Bone marrow (tissue), 2 donors: ENCODE data around the gene ASIC5.
"Not testable (repeated sequence)": the region's sequence is repeated elsewhere in the genome, so short reads cannot be mapped to it uniquely, and the experiment has no call there.

Source experiments
- DNase-seq, 2 donors: peaks; one replicate each; lab custom pipeline; 2025; lab: John Stamatoyannopoulos, UW

The ASIC5 gene

DNA sequence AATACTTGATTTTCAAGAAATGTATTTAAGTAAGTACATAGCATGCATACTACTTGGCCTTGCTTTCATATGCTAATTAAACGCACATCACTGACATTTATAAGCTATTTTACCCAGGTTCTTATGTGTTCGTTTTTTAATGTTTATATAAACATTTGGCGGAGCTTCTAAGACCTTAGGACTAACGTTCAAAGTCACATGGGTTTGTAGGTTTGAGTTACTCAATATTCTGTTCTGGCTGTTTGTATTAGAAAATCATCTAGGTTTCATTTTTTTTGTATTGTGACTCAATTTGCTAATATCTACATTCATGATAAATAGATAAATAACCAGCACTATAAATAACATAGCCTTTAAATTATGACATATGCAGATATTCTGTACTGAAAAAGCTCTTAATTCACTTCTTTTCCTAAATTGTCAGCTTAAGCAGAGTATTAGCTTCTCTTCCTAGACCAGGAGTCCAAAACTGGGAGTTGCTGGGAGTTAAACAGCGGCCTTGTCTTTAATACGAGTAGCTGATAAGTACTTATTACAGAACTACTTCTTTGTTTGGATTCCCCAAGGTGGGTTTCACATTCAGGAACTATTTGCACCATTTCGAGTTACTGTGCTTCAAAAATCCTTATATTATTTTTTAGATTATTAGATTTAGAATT lies 65.3 kb downstream of the ASIC5 start:
- no peak for DNase-seq

DNA sequence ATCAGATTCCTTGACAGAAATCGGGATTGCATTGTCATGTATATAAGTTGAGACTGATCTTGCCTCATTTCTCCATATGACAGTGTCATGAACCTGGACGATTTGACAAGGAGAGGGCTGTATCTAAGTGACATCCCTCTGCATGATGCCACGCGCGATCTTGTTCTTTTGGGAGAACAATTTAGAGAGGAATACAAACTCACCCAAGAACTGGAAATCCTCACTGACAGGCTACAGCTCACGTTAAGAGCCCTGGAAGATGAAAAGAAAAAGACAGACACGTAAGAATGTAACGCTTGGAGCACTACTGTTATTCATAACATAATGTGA lies 66.3 kb downstream of the ASIC5 start:
- no peak for DNase-seq

DNA sequence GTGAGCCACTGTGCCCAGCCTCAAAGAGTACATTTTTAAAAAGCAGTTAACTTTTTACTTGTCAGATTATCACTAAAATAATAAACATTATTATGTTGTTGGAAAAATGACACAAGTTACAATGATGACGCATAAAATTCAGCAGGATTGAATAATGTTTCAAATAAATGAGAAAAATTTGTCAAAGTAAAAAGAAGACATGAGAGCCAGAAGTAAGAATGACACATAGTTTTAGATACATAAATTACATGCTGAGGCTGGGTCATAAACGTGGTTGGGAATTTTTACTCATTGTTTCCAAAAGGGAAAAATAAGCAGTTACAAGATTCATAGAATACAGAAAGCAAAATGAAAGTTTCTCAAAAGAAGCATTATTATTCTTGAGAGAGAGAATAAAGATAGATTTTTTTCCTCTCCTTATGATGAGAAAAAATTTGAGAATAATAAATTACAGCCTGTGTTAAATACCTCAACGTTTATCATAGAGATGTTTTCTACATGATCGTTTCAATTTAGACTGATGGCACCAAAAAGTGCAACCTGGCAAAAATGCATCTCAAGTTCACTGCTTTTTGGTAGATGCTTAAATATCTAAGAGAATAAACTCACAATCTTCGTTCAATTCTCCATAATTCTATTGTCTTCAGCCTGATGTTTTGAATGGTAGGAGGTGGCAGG lies 66.8 kb downstream of the ASIC5 start:
- no peak for DNase-seq

DNA sequence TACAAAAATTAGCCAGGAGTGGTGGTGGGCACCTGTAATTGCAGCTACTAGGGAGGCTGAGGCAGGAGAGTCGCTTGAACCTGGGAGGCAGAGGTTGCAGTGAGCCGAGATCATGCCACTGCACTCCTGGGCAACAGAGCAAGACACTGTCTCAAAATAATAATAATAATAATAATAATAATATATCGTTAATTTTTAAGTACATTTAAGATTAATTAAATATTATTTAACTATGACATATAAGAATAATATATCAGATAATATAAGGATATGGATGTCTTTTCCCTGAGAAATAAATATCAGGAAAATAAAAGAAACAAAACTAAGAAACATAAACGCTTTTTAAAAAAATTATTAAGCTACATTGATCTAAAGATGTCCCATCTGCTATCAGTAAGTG lies 68.5 kb downstream of the ASIC5 start:
- DNase-seq = not testable (repeated sequence)

DNA sequence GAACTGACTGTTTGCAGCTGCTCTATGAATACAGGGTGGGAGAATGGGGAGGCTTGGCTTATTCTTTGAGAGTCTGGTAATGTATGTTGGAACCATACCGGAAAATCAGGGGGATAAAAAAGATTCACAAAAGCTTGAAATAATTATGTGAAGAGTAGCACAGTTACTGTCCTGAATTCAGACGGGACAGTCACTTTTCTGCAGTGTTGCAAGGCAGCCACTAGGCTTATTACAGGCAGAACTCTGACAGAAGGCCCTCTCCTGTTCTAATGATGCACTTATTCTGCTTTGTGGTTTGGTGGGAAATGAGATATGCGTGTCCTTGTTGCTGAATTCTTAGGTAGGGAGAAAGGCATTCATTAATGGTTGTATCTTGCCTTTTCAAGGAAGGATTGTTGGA lies 70.1 kb downstream of the ASIC5 start:
- DNase-seq = no peak

DNA sequence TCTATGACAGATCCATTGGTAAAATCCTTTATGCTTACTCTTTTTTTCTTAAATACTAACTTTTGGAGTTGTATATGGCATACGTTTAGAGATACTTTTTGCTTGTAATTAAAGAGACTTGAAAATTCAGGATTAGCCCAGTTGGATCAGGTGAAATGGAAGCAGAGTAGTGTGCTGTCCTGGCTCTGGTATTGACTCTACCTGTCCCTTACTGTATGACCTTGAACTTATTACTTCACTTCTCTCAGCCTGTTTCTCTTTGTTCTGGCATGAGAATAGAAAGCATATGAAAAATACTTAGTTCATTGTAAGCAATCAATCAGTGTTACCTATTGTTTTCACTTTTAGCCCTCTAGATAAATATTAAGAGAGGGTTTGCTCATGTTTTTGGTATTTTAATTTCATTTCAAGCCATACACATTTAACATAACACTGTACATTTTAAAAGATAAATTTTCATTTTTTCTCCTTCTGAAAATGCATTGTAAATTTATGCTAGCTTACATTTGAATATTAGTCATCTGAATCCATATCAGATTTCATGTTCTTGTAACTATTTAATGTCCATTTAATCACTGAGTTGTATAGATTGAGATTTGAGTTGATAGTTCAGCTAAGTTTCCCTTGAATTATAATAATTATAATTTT lies 71.4 kb downstream of the ASIC5 start:
- no peak for DNase-seq

DNA sequence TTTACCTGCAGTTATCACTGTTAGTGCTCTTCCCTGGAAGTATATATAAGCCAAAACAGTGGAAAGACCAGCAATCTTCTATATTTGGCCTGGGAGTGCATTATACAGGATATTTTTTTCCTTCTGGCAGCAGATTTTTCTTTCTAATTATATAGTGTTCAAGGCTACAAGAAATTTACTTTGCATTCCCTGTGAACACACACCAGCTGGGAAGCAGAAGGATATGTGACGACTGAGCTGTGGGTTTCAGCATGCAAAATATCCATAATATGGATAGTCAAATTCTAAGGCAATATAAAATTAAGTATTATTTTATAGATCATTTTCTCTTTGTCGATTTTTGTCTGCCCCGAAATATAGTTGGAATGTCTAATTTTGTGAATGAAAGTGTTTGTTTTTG lies 76.1 kb downstream of the ASIC5 start:
- no peak for DNase-seq

DNA sequence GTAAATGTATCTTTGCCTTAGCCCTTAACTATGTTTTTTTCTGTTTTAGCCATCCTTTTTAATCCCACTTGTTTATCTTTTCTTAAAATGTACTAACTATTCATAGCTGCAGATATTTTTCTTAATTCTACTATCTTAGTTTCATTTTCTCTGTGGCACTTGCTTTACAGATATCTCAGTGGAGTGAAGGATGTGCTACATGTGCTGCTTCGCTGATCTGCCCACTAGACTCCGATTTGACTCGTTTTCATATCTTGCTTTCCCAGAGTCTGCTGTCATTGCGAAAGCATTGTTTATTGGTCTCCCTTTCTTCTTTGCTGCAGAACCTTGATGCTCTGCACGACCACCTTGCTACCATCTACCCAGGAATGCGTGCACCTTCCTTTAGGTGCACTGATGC lies 76.7 kb downstream of the ASIC5 start:
- DNase-seq = no peak

DNA sequence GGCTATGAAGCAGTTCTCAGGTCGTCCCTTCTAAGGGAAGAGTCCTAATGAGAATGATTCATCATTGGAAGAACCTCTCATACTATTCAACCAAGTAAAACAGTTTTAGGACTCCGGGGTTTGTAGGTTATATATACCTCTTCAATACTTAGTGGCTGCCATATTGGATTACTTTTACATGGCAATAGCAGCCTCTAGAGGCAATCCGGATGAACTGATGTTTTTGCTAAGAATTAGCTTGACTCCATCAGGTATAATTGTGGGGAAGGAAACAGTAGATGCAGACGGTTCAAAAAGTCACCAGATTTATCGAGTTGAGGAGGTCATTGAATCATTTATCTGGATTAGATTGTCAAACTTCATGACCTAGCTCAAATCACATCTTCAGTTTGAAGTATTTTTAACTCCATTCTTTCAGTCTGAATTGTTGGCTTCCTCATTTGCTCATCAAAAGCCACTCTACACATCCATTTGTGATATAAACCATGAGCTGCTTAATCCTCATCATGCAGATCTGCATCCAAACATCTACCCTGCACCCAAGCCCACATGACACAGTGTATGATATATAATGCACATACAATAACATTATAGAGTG lies 78.9 kb downstream of the ASIC5 start:
- peak in 1 of 2 donors; percentile 67 for DNase-seq

DNA sequence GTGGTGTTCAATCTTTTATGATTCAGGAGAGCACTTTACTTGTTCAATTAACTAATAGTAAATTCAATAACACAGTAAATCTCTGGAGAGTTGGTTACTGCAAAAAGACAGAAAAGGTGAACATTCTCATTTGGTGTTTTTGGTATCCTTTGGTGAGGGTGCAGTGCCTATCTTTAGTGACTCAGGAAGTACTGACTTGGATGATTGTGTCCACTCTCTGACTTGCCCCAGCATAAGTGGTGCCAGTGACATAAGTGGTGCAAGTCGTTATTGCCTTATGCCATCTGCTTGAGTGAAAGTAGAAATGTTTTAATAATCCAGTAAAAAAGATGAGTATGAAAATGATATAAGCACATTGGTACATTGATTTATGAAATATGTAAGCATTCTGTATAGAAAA lies 80.2 kb downstream of the ASIC5 start:
- DNase-seq = no peak

DNA sequence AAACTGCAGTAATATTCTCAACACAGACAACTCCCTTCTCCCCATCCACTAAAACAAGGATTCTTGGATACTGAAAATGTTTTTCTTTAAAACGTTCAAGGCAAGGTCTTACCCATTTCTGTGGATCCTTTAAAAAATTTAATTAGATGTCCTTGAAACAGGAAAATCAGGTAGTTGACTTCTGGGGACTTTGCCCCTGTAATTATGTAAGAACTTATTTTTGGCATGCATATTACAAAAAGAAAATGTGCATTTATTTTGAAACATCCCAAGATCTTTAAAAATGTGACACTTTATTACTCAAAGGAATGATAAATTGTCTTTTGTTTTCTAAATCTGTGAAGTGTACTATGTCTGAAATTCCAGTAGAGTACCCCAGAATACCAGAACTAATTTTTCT lies 81.4 kb downstream of the ASIC5 start:
- no peak for DNase-seq

DNA sequence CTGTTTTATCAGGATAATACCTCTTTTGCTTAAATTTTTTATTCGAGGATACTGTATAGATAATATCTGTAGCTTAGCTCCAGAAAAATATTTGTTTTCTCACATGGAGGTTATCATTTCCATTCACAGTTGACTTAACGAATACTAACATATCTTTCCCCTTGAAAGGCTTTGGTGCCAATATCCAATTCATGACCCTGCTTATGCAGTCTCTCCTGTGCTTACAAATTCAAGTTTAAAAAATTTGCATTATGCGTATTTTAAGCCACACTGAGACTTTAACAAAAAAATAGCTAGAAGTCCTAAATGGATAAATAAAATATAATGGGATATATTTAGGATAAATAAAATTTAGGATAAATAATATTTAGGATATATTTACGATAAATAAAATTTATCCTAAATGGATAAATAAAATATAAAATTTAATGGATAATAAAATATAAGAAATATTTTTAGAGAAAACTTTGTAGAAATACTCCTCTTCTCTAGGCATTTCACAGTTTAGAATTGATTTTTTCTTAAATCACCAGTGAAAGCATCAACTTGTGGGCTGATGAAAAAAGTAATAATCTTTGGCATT lies 84.7 kb downstream of the ASIC5 start:
- DNase-seq = no peak

DNA sequence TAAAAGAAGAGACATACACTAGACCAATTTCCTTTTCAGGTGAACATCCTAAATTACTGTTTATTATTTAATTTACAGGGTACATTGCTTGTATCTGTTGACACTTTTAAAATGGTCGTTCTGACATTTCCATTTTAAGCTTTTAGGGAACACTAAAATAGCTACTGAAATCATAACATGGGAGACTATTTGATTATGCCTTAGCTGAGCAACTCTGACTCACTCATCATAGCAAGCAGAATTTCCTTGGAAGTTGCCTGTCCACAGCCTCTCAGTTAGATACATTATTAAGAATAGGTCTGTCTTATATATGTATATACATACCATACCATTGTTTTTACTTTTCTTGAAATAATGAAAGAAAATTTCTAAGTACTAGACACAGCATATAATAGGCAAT lies 85.3 kb downstream of the ASIC5 start:
- no peak for DNase-seq
